Effector CD8-positive, alpha-beta T cell (primary cell): Measurements from ENCODE around the gene GIPC2.
"Not testable (repeated sequence)": the region's sequence is repeated elsewhere in the genome, so short reads cannot be mapped to it uniquely, and the experiment has no call there.

ENCODE experiments used
- DNase-seq: peaks from one replicate; lab custom pipeline; 2025; lab: John Stamatoyannopoulos, UW

GIPC2 gene

GRCh38 chr1:78068681-78069283, 23.0 kb downstream of the GIPC2 start:
- DNase-seq, result no peak

DNA sequence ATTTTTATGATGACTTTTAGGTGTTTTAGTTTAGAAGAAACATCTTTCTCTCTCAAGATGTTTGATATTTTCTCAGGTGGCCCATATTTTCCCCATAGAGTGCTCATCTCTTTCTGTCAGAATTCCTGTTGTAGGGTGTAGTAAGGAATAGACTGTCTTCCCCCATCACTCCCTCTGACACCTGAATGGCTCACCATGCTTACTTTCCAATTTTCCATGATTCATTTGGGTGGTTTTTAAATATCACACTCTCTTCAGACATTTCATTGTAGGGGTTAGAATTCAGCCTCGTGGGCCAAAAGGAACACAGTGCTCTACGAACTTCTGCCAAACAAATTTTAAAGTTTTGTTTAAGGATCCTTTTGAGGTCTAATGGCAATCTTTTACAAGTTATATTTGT, 24.0 kb downstream of the GIPC2 start:
- no peak for DNase-seq

- no peak for DNase-seq
These were observed 24.4 kb downstream of the GIPC2 start for GRCh38 chr1:78070210-78070609.

DNA sequence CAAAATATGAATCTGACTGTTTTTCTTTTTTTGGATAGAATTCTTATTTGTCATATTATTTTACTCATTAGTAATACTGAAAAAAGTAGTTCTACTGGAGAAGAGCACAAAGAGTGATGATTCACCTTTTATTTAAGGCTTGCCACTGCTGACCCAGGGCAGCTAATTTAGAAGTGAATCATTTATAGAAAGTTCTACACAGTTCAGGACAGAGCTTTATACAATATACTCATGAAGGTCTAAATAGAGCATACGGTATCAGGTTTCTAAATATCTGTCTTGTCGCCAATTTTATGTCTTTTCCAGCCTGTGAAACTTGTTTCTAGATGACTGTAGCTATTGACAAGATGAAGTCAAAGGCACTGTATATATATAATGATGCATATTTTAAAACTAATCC, 25.0 kb downstream of the GIPC2 start:
- no peak for DNase-seq

GRCh38 chr1:78071696-78072095, 25.9 kb downstream of the GIPC2 start:
- DNase-seq, result no peak

DNA sequence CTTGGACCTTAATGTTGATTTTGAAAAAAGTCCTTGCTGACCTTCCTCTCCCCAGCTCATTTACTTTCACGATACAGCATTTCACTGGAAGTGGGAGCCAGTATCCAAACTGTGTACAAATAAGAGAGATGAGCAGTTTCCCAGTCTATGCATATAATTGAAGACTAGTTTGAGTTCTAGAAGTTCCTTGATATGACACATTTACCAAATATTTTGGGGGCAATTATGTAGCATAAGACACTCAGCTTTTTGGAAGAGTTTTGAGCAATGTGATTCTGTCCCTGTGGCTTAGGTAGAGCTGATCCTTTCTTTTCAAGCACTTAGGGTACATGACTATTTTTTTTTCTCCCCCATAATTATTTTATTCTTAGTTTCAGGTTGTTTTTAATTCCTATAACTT, 26.4 kb downstream of the GIPC2 start:
- DNase-seq, result no peak

DNA sequence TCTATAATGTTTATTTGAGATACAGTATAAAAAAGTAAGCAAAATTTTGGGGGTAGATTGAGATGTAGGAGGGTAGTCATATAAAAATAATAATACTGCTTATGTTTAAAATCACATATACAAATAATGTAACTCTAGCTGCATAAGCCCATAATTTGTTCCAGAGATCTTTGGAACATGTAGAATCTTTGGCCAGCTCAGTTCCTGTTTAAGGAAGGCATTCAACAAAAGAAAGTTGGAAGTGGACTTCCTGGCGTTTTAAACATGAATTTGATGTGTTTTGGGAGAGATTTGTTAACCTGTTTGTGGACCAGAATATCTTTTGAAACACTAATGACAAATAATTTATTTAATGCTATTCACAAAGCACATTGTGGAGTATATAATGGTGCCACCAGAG, 27.7 kb downstream of the GIPC2 start:
- DNase-seq, result no peak

- no peak for DNase-seq
These were observed 29.9 kb downstream of the GIPC2 start for GRCh38 chr1:78075621-78076020.

GRCh38 chr1:78078358-78078757, 32.6 kb downstream of the GIPC2 start:
- no peak for DNase-seq

DNA sequence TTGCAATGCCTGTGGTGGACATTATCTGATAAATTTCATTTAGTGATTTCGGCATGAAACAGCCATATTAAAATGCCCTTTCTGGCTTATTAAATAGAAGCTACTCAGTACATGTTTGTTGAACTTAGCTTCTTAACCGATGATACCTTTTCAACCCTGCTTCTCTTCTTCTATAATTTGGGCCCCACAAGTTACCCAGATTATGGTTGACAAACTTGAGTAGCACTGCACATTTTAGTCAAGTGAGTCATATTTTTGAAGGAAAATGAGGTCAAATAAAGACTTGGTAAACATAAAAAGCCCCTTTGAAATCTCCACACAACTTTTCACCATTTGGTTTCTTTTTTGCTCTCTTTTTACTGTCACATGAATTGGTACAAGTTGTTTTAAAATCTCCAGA, 33.8 kb downstream of the GIPC2 start:
- DNase-seq, result no peak

DNA sequence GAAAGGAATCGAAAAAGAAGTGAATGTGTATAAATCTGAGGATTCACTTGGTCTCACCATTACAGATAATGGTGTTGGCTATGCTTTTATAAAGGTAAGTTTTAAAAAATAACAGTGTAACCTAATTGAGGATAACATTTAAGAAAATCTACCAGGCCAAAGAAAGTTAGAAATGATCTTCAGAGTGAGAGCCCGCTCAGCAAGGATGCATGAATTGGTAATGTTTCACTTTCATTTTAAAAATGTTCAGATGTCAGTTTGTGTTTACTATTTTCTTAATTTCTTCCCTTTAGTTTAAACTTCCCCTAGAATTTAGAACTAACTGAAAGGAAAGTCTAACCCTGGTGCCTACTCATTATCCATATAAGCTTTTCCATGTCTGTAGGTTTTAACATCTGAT, 35.0 kb downstream of the GIPC2 start:
- DNase-seq, result no peak

GRCh38 chr1:78081980-78082860, 36.5 kb downstream of the GIPC2 start:
- DNase-seq, result no peak

DNA sequence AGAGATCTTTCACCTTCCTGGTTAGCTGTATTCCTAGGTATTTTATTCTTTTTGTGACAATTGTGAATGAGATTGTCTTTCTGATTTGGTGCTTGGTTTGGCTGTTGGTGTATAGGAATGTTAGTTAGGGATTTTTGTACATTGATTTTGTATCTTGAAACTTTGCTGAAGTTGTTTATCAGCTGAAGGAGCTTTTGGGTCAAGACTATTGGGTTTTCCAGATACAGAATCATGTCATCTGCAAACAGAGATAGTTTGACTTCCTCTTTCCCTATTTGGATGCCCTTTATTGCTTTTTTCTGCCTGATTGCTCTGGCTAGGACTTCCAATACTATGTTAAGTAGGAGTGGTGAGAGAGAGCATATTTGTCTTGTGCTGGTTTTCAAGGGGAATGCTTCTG, 38.9 kb downstream of the GIPC2 start:
- not testable (repeated sequence) for DNase-seq

GRCh38 chr1:78086697-78087096, 40.9 kb downstream of the GIPC2 start:
- no peak for DNase-seq

DNA sequence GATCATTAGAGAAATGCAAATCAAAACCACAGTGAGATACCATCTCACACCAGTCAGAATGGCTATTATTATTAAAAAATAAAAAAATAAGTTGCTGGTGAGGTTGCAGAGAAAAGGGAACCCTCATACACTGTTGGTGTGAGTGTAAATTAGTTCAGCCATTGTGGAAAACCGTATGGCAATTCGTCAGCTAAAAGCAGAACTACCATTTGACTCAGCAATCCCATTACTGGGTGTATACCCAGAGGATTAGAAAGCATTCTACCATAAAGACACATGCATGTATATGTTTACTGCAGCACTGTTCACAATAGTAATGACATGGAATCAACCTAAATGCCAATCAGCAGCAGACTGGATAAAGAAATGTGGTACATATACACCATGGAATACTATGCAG, 42.2 kb downstream of the GIPC2 start:
- DNase-seq, result no peak

DNA sequence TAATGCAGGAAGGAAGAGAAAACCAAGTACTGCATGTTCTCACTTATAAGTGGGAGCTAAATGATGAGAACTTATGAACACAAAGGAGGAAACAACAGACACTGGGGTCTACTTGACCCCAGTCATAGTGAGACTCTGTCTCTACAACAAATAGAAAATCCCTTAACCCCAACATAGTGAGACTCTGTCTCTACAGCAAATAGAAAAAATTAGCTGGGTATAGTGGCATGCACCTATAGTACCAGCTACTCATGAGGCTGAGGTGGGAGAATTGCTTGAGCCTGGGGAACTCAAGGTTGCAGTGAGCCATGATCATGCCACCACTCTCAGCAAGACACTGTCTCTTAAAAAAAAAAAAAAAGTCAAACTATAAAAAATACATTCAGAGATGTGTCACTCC, 42.7 kb downstream of the GIPC2 start:
- DNase-seq, result no peak

- DNase-seq, result no peak
These were observed 43.2 kb downstream of the GIPC2 start for GRCh38 chr1:78089010-78089409.

DNA sequence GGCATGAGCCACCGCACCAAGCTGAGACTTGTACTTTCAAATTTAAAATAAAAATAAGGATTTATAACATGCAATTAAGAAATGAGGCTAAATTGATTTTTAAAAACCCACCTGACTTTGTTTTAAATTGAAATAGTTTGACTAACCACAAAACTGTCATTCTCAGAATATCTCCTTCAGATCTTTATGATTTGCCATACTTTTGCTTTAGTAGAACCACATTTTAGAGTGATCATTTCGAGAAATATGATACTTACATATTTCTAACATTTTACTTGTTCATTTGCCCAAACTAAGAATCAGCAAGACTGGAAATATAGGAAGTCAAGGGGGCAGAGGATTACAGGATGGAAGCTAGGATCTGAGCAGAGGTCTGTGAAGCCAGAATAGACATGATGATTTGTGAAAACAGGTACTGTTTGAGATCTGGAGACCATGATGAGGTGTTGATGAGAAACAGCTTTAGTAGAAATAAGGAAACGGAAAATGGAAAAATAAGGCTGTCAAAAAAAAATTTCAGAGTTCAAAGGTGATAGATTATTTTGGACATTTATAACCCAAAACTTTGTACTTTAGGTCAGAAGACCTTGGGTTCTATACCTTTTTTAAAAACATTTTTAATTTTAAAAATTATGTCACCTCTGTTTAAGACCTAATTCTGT, 44.8 kb downstream of the GIPC2 start:
- DNase-seq, result no peak

DNA sequence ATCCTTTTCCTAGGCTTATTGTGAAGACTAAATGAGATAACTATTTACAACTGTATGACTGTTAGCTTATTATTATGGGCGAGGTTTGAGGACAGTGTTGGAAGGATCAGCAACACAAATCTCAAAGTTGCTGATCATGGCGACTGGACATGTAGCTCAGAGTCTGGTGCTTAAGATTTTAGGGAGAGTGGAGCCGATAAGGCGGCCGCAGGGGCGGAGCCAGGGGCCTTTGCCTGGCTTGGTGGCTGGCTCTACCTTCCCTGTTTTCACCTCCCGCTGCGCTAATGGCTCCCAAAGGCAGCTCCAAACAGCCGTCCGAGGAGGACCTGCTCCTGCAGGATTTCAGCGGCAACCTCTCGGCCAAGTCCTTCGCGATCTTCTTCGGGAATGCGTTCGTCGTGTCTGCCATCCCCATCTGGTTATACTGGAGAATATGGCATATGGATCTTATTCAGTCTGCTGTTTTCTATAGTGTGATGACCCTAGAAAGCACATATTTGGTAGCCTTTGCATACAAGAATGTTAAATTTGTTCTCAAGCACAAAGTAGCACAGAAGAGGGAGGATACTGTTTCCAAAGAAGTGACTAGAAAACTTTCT, 45.5 kb downstream of the GIPC2 start:
- no peak for DNase-seq

- DNase-seq, result no peak
These were observed 46.1 kb downstream of the GIPC2 start for GRCh38 chr1:78091886-78092285.

- no peak for DNase-seq
These were observed 46.9 kb downstream of the GIPC2 start for GRCh38 chr1:78092643-78093042.

DNA sequence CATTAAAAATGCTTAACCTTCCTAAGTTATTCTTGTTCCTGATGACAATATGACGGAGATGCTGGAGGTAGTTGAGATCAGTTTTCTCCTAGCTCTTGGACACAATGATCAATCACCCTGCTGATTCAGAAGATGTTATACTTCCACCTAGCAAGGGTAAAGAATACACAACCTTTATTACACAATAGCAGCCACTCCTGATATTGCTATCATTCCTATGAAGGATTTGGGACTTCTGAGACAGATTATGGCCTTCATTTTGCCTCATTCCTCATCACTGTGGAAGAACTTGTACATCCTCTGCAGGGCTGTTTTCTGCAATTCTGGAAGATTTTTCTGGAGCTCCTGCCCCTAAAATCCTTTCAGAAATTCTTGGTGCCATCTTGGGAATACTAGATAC, 47.8 kb downstream of the GIPC2 start:
- no peak for DNase-seq

- no peak for DNase-seq
These were observed 48.9 kb downstream of the GIPC2 start for GRCh38 chr1:78094639-78095038.
